Activated CD4-positive, CD25-positive, alpha-beta regulatory T cell treated with anti-CD3 and anti-CD28 coated beads, Interleukin-2, amount 50 U/mL, for 72 hours (primary cell): ENCODE results near the gene ERICH3.

Source experiments
- DNase-seq: peaks from one replicate; pipeline ENCODE4 v3.0.0; 2021

ERICH3 gene

DNA sequence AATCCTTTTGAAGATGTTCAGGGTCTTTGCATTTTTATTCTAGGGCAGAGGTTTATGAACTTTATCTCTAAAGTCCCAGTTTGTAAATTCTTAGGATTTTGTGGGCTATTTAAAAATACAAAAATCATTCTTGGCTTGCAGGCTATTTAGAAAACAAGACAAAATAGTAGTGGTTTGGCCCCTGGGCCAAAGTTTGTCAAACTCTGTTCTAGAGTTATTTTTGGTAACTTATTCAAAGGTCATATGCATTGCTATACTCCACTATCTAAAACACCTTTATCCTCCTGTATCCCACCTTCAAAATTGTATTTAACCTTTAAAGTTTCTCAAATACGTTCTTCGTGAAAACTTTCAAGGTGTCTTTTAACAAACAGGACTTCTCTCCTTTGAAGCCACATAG is 85.7 kb downstream of the ERICH3 start:
- no peak for DNase-seq

- DNase-seq: no peak
These were observed 87.2 kb downstream of the ERICH3 start for GRCh38 chr1:74586253-74586897.

DNA sequence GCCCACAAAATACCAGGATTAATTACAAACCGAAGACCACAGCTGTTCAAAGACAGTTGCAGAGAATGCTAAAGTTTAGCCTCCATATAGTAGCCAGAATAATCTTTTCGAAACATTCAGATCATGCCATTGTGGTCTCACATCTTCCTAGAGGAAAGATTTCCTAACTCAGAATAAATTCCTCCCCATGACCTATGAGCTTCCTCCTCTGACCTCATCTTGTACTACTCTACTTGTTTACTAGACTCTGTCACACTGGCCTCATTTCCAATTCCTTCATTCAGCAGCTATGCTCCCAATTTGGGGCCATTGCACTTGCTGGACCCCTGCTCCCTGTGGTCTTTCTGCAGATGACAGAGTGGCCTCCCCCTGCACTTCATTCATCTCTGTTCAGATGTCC is 89.4 kb downstream of the ERICH3 start:
- DNase-seq: no peak

GRCh38 chr1:74583397-74583796 is 90.2 kb downstream of the ERICH3 start:
- DNase-seq: no peak

GRCh38 chr1:74579425-74579824 is 94.2 kb downstream of the ERICH3 start:
- no peak for DNase-seq

- no peak for DNase-seq
These were observed 95.5 kb downstream of the ERICH3 start for GRCh38 chr1:74578101-74578500.

DNA sequence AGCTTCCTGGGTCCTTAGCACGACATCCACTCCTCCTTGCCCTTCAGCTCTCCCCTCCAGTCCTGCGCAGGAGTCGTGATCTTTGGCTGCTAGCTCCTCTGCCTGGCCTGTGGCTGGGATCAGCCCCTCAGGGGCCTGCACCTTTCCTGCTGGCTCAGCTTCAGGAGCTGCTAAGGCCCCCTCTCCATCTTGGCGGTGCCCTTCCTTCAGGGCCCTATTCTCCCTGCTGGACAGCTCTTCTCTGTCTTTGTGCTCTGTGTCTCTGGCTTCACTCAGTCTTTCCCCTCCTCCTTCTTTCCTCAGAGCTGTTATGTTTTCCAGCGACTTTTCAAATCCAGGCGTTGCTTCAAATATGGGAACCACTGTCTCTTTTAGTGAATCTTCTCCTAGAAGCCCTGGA is 101.7 kb downstream of the ERICH3 start:
- DNase-seq: no peak

DNA sequence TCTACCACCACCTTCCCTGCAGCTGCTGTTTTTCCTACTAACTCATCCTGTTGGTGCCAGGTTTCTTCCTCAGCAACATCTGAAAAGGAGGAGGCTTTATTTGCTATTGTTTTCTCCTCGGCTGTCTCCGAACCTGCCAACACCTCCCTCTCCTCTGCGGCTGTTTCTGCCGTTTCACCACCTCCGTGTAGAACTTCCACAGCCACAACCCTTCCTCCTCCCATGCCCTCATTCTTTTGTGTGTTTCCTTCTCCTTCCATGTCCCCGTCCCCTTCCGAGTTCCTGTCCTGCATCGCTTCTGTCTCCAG is 102.1 kb downstream of the ERICH3 start:
- no peak for DNase-seq

- no peak for DNase-seq
These were observed 102.6 kb downstream of the ERICH3 start for GRCh38 chr1:74570797-74571492.

GRCh38 chr1:74549932-74550331 is 123.7 kb downstream of the ERICH3 start:
- DNase-seq: no peak

DNA sequence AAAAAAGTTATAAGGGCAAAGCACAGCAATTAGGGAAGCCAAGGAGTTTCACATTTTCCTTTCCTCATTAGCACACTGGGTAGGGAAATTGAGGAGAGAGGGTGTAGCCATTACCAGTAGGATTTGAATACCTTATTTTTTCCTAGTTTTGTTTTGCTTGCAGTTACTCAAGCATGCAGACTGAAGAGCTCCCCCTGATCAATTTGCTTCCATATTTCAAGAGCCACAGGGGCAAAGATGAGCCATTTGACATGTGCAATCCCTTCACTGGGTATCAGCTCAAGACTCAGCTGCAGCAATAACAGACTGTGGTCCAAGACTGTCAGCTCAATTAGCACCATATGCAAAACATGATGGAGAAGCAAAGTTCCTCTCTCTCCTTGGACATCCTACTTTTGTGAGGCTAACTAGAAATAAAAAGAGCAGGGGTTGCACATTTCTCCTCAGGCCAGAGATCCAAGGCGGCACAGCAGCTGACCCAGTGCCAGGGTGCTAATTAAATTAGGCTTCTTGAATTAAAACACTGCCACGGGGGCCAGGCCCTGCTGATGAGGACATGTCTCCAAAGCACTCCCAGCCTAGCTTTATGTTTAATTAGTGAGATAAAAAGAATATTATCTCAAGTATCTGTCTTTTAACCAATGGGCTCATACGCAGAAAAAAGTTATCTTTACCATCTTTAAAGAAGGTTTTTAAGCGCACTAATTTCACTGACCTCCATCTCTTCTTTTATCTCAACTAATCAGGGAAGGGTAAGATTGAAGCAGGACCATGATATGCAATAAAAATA is 124.4 kb downstream of the ERICH3 start:
- DNase-seq: no peak

GRCh38 chr1:74545821-74546220 is 127.8 kb downstream of the ERICH3 start:
- DNase-seq: no peak

- no peak for DNase-seq
These were observed 139.4 kb downstream of the ERICH3 start for GRCh38 chr1:74534241-74534640.

DNA sequence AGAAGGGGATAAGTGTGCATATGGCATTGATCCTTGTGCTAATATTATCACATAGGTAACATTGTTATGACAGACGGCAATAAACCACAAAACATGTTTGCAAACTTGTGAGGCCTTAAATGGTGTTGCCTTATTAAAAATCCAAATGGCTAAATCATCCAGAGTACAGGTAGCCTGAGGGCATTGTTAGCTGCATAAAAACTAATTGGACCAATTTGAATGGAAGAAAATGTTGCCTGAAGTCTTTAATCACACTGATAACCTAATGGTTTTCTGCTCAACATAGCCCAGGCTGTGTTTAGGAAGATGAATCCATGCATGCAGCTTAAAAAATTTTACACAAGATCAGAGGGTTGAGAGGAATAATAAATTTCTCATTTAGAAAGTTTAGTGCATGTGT is 141.8 kb downstream of the ERICH3 start:
- no peak for DNase-seq

DNA sequence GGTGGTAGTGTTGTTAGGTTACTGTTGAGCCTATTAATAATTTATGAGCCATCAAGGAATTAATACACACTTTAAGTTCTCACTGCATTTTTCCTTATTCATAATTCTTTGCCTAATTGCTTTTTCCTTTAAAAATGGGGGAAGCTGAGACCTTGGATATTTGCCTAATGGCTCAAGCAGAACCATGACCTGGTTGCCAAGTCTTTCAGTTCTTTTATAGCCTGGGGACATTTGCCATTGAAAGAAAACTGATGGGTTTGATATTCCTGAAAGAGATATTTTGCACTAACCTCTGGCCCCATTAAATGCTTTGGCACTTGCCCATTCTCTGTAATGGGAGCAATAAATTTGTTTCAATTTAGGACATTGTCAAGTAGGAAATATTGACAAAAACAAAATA is 142.7 kb downstream of the ERICH3 start:
- DNase-seq: no peak

DNA sequence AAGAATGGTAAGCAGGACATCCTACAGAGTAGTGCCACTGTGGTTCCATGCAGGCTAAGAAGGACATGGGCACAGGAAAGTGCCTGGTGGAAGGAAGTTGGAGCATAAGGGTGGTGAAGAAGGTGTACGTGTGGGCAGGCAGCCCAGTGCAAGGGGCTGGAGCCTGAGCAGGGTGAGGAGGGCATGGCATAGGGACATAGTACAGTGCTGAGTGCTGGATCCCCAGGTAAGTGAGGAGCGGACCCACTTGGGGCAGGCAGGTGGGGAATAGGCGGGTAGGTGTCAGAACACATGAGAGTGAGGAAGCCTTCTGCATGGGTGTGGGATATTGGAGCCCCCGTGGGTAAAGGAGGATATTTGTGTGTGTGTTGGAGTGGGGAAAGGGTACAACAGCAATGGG is 145.5 kb downstream of the ERICH3 start:
- no peak for DNase-seq

DNA sequence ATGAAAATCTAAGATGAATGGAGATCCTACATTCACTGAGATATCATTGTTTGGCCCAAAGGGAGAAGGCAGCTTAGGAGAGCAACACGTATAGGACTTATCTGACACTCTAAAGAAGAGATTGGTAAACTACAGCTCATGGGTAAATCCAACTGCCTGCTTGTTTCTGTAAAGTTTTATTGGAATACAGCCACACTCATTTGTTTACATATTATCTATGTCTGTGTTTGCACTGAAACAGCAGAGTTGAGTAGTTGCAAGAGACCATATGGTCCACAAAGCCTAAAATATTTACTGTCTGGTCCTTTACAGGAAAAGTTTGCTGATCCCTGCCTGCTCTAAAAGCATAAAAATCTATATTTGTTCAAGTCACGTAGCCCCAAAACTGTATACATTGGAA is 146.9 kb downstream of the ERICH3 start:
- no peak for DNase-seq

DNA sequence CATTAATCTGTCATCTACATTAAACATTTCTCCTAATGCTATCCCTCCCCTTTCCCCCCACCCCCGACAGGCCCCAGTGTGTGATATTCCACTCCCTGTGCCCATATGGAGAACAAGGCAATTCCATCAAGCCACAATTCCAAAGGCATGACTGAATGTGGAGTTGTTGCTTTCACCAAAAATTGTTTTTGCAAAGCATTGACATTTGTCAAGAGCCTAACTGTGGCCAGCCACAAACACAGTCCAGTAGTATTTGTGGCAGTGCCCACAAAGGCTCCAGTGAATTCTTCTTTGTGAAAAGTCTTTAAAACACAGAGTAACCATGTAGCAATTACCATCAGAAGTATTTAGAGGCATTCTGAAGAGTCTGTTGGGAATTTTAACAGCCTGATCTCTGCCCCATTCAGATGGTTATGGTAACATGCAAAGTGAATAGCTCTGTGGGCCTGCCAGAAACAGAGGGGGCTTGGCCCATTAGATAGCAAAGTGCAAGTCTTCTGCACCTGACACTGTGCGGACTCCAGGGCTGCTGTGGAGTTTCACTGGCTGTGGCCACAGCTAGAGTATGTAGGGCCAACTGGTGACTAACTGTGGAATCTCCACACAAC is 149.6 kb downstream of the ERICH3 start:
- DNase-seq: no peak

DNA sequence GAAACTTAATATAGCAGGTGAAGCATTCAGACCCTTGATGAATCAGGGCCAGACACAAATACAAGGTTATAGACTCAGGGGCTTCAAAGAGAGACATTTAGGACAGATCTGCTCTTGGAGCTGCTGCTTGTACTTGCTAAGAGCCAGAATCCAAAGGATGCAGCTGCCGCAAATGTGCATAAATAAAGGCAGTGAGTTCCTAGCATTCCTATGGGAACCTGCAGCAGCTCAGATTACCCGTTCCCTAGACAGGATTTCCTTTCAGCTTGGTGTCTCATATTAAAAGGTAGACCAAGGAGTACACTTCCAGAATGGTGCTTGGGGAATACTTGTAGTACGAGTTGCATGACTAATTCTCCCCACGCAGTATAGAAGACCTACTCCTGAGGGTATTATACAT is 151.4 kb downstream of the ERICH3 start:
- no peak for DNase-seq
